GM19395 (cell line): ENCODE measurements around the gene FARS2.

Experiments used
- ATAC-seq: cut with Tn5 transposase; IDR thresholded peaks from one replicate; pipeline ENCODE4 v1.9.1; 2021; ENCODE audit warnings: mild to moderate bottlenecking, moderate library complexity; ENCODE audit not compliant: unreplicated experiment

FARS2 gene

GRCh38 chr6:5744497-5744896, 483.2 kb downstream of the FARS2 start:
- no peak for ATAC-seq

- ATAC-seq: no peak
These were observed 483.8 kb downstream of the FARS2 start for GRCh38 chr6:5745081-5745480.

- no peak for ATAC-seq
These were observed 484.9 kb downstream of the FARS2 start for GRCh38 chr6:5746053-5746758.

- ATAC-seq: no peak
These were observed 485.4 kb downstream of the FARS2 start for GRCh38 chr6:5746759-5747130.

- no peak for ATAC-seq
These were observed 486.1 kb downstream of the FARS2 start for GRCh38 chr6:5747379-5747778.

GRCh38 chr6:5749016-5749650, 487.8 kb downstream of the FARS2 start:
- no peak for ATAC-seq

- no peak for ATAC-seq
These were observed 488.4 kb downstream of the FARS2 start for GRCh38 chr6:5749651-5750215.

GRCh38 chr6:5751525-5752390, 490.4 kb downstream of the FARS2 start:
- no peak for ATAC-seq

GRCh38 chr6:5752391-5752680, 491.0 kb downstream of the FARS2 start:
- no peak for ATAC-seq

GRCh38 chr6:5753209-5753608, 491.9 kb downstream of the FARS2 start:
- no peak for ATAC-seq

GRCh38 chr6:5754904-5755303, 493.6 kb downstream of the FARS2 start:
- no peak for ATAC-seq

GRCh38 chr6:5759571-5759970, 498.3 kb downstream of the FARS2 start:
- ATAC-seq: no peak

- no peak for ATAC-seq
These were observed 500.1 kb downstream of the FARS2 start for GRCh38 chr6:5761370-5761769.

GRCh38 chr6:5762561-5762968, 501.3 kb downstream of the FARS2 start:
- no peak for ATAC-seq

- no peak for ATAC-seq
These were observed 502.1 kb downstream of the FARS2 start for GRCh38 chr6:5763407-5763806.

- ATAC-seq: no peak
These were observed 502.6 kb downstream of the FARS2 start for GRCh38 chr6:5763871-5764270.

- ATAC-seq: no peak
These were observed 503.2 kb downstream of the FARS2 start for GRCh38 chr6:5764401-5764955.

GRCh38 chr6:5765141-5765760, 503.9 kb downstream of the FARS2 start:
- no peak for ATAC-seq

- no peak for ATAC-seq
These were observed 504.9 kb downstream of the FARS2 start for GRCh38 chr6:5766260-5766659.

GRCh38 chr6:5767471-5767870, 506.2 kb downstream of the FARS2 start:
- no peak for ATAC-seq

- ATAC-seq: no peak
These were observed 509.9 kb downstream of the FARS2 start for GRCh38 chr6:5771211-5771610.
